Measurements from ENCODE around the gene FOCAD.

DNA sequence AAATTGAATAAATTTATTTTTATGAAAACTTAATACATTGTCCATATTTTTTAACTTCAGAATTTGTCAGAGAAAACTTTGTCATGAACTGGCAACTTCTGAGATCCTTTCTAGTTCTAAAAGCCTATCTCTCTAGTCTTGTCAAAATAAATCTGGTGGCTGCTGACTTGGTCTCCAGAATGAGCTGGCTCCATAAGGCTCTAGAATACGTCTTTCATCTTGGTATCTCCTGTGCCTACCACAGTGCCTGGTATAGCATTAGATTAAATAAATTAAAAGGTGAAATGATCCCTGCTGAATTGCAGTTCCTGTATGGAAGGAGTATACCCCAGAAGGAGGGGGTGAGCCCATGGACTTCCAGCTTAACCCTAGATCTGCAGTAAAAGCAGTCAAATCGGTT, 2.6 kb upstream of the FOCAD start:
- TF ChIP-seq CTCF (IDR thresholded peaks at IDR 0.05; ENCODE audit: low read length) = no peak
- no peak for TF ChIP-seq EZH2 (IDR thresholded peaks at IDR 0.05; ENCODE audit: borderline replicate concordance, low read length)
